GM18508 (cell line): Measurements from ENCODE around the gene UPK2.
"Not testable (repeated sequence)": the region's sequence is repeated elsewhere in the genome, so short reads cannot be mapped to it uniquely, and the experiment has no call there.

ENCODE experiments used
- ATAC-seq: cut with Tn5 transposase; IDR thresholded peaks from one replicate; pipeline ENCODE4 v1.9.1; 2021; ENCODE audit warnings: moderate number of reproducible peaks; ENCODE audit not compliant: insufficient read depth, unreplicated experiment

Gene UPK2

GRCh38 chr11:118980191-118980881, 24.2 kb downstream of the UPK2 start:
- ATAC-seq, result no peak

DNA sequence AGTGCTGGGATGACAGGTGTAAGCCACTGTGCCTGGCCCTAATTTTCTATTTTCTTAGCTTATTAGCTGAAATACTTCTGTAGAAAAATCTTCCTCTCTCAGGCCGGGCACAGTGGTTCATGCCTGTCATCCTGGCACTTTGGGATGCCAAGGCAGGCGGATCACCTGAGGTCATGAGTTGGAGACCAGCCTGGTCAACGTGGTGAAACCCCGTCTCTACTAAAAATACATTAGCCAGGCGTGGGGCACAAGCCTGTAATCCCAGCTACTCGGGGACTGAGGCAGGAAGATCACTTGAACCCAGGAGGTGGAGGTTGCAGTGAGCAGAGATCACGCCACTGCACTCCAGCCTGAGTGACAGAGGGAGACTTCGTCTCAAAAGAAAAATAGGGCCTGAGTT, 28.2 kb downstream of the UPK2 start:
- not testable (repeated sequence) for ATAC-seq

DNA sequence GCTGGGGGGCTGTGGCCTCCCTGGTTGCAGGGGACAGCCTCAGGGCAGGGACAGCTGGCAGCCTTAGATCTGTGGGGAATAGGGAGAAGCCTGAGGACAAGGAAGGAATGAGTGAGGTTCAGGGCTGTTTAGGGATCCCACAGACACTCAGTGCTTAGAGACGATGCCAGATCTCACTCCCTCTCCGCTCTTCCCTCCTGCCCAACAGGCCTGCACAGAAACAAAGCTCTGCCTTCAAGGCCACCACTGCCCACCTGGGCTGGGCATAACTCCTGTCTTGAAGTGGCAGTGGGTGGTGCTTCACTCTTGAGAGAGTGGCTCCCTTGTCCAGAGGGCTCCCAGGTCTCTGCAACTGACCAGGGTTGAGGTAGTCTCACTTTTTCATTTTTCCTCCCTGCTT, 28.7 kb downstream of the UPK2 start:
- no peak for ATAC-seq

- no peak for ATAC-seq
Observed at GRCh38 chr11:118988280-118988679, 32.2 kb downstream of the UPK2 start.

- ATAC-seq, result not testable (repeated sequence)
Observed at GRCh38 chr11:118991486-118992038, 35.5 kb downstream of the UPK2 start.

DNA sequence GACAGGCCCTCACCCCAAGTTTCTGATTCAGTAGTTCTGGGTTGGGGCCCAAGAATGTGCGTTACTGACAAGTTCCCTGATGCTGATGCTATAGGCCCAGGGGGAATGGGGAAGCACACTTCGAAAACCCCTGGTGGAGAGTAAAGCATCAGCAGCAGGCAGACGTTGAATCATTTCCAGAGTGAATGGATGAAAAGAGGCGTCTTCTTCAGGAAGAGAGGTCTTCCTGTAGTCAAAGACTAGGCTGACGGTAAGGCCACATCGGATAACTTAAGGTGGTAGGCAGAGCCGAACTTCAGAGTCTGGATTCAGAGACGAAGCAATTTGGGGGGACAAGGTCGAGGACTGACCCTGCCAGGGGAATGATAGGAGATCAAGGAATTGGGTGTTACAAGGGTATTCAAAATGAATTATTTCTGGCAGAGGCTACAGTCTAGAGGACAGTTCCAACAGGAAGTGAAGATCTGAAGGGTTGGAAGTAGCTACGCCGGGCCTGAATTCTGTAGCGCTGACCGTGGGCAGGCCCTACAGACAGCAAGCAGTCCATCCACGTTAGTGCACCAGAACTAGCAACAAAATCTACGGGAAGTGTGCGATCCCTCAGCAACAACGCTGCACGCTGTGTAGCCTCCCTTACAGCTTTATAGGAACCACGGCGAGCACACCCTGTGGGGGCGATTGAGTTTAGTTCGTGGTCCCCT, 41.0 kb downstream of the UPK2 start:
- ATAC-seq, result no peak

DNA sequence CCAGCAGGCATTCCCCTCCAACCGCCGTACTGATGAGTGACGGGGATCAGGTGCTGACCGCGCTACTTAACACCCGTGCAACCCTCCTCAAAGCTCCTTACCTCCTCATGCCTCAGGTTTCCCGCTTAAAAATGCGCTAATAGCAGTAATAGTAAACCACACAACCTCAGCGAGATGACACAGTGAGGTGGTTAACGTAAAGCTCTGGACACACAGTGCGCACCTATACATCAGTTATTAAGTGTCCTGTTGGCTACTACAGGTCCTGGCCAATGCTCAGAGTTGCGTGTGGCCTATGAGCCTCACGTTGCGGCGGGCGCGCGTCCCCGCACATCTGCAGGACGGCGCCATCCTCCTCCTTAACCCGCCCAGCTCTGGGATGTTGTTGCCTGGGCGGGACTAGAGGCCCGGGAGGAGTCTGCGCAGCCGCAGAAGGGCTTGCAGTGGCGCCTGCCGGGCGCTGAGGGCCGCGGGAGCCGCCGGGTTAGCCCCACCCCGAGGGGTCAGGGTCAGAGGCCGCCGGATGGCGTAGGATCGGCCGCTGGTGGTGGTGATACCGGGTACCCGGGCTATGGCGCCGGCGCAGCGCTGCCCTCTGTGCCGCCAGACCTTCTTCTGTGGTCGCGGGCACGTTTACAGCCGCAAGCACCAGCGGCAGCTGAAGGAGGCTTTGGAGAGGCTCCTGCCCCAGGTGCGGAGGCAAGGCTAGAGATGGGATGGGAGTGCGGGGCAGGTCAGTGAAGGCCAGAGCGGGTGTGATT, 41.7 kb downstream of the UPK2 start, which contains the start of gene CENATAC:
Gene CENATAC, plus strand, starts transcription at position 512 of the 761 bp plus-strand sequence. Its CDS starts 60 bp downstream, at position 572.
- no peak for ATAC-seq

DNA sequence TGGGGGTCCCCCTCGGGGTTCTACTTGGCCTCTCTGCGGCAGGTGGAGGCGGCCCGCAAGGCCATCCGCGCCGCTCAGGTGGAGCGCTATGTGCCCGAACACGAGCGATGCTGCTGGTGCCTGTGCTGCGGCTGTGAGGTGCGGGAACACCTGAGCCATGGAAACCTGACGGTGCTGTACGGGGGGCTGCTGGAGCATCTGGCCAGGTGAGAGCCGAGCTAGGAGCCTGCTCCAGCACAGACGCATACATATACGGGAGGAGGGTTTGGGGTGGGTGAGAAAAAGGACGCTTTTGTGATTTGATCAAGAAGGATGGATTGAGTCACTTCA, 42.3 kb downstream of the UPK2 start:
- no peak for ATAC-seq

- no peak for ATAC-seq
Observed at GRCh38 chr11:118998822-118999221, 42.7 kb downstream of the UPK2 start.

DNA sequence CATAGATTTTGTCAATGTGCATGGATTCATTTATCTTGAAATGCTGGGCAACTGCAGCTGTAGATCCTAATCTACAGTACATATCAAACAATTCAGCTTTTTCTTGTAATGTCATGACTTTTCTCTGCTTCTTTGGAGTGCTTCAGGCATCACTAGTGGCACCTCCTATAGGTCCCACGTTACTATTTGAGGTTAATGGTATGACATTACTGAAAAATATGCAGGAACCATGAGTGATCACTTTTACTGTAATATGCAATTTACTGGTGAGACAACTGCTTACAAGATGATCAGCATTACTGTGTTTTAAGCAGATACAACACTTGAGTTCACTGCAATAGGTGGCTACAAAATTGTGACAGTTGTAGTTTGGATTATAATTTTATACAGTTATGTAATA, 44.8 kb downstream of the UPK2 start:
- ATAC-seq, result no peak

GRCh38 chr11:119006656-119007055, 50.6 kb downstream of the UPK2 start:
- no peak for ATAC-seq
